Thyroid gland (tissue), 4 donors: ENCODE results near the gene KRT10. TPM values are rescaled to one million over a fixed set of nuclear protein-coding genes. Genes with fewer than 3 reads are reported as not detected.
A peak's percentile ranks its signal among the peaks of the same experiment; 100 is the strongest.

Experiments
- DNase-seq, 2 donors: peaks; one replicate each; pipeline ENCODE4 v3.0.0-alpha.2; 2019
- H3K27ac ChIP-seq, 3 donors: fragments of 200-600 bp; sonication (generic); 1 replicate in 2 of 3; 2 replicates in 1 of 3; pipeline ENCODE4 v1.5.1; 2016 to 2019; ENCODE audit warnings: mild to moderate bottlenecking in 1 of 3, moderate library complexity in 1 of 3
- H3K27me3 ChIP-seq: fragments of 200-600 bp; sonication (generic); one replicate; pipeline ENCODE4 v1.5.1; 2019
- H3K36me3 ChIP-seq, 2 donors: fragments of 200-600 bp; sonication (generic); one replicate each; pipeline ENCODE4 v1.5.1; 2016 to 2019
- H3K4me1 ChIP-seq, 2 donors: fragments of 200-600 bp; sonication (generic); one replicate each; pipeline ENCODE4 v1.5.1; 2017 to 2019
- H3K4me3 ChIP-seq, 3 donors: fragments of 200-600 bp; sonication (generic); replicated peaks in 1 of 3; 1 replicate in 2 of 3; 2 replicates in 1 of 3; pipeline ENCODE4 v1.5.1; 2016; ENCODE audit warnings: mild to moderate bottlenecking in 1 of 3
- H3K9me3 ChIP-seq: fragments of 200-600 bp; sonication (generic); one replicate; pipeline ENCODE4 v1.5.1; 2017
- CTCF ChIP-seq, 6 experiments: fragments of 200-600 bp in 3 of 6; fragments of 450-650 bp in 3 of 6; sonication (generic) in 3 of 6; IDR thresholded peaks; one replicate each; pipeline ENCODE4 v1.5.1; 2016 to 2019; ENCODE audit warnings: antibody characterized with exemption in 6 of 6, mild to moderate bottlenecking in 2 of 6, inconsistent platforms in 1 of 6, moderate library complexity in 1 of 6
- POLR2A ChIP-seq, 2 donors: fragments of 450-650 bp; IDR thresholded peaks; one replicate each; pipeline ENCODE4 v1.6.1; 2017; ENCODE audit warnings: antibody characterized with exemption in 2 of 2, mild to moderate bottlenecking in 2 of 2, moderate library complexity in 1 of 2
- WGBS, 2 donors: methylation state at CpG; one replicate each; pipeline ENCODE4 v1.1.5; 2017; 5-methylcytosine and 5-hydroxymethylcytosine counted together
- intact Hi-C: fragments of 100-400 bp; cut with DNase I; formaldehyde crosslinking; loops from one replicate; pipeline ENCODE4 v1.15.1; 2023
- total RNA-seq, 4 donors: library from RNA; depleted of rRNA; stranded (reverse); fragments of >200 nt; gene quantifications; one replicate each; pipeline ENCODE4 v1.2.3, GENCODE V29; 2016

Gene KRT10
- total RNA-seq, 4 donors from 2014 or later, result 1.3 to 10.8 (median 8.8) TPM

DNA sequence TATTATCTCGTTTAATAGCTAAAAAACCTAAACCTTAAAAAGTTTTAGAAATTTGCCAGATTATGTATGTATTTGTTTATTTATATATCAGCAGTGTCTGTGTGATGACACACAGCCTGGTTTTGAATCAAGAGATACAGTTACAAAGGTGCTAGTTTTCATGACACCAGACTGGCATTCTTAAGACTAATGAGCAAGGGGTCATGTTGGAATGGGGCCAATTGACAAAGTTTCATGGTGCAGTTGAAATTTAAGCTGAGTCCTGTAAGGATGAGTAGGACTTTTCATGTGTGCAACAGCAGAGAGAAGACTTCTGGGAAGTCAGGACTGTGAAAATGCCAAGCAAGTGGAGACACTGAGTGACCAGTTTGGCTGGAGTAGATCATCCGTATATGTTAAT, 3.2 kb upstream of the KRT10 start:
- Histone ChIP-seq H3K4me3 (no peak overlapping the region), H3K27ac (no peak overlapping the region), H3K9me3 (no peaks in the 10 kb centered on the region), H3K27me3 (no peaks in the 10 kb centered on the region), H3K4me1 (peaks cover 11% of the 10 kb centered on the region in 2 donors), H3K36me3 (no peaks in the 10 kb centered on the region)
- intact Hi-C loops, result no loop called here
- TF ChIP-seq CTCF (IDR thresholded peaks at IDR 0.05), result no peak
- no peak for TF ChIP-seq POLR2A (IDR thresholded peaks at IDR 0.05)
- 94% methylated on average over 2 of the region's 2 CpGs for WGBS, 2 donors
- no peak for DNase-seq

DNA sequence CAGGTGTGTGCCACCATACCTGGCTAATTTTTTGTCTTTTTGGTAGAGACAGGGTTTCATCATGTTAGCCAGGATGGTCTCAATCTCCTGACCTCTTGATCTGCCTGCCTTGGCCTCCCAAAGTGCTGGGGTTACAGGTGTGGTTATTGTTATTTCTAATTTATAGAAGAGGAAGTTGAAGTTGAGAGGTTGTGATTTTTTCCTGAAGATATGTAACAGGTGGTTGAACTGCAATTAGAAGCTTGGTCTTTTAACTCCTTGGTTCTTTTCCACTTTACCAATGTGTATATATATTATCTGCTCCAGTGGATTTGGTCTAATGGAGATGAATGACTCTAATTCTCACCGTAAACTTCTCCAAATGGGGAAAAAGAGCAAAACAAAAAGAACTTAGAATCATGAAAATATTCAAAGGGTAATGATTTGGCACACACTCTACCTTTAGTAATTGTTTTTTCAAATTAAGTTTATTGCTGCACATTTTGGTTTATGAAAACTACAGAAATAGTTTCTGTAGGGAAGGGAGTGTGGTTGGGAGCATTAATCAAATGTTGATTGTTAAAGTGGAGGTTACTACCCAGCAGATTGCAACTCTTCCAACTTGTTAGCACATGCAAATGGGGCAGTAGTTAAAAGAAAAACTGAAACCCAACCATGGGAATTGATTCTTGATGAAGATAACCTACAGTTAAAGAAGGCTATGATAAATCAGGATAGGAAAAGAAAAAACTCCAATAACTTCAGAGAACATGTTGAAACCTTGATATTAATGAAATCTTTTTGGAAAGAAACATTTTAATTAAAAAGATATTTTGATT, 1.8 kb upstream of the KRT10 start:
- Histone ChIP-seq H3K36me3 (no peaks in the 10 kb centered on the region), H3K4me1 (peaks cover 15% of the 10 kb centered on the region in 2 donors), H3K27ac (no peak overlapping the region), H3K4me3 (no peak overlapping the region), H3K9me3 (no peaks in the 10 kb centered on the region), H3K27me3 (no peaks in the 10 kb centered on the region)
- intact Hi-C loops, result no loop called here
- WGBS, 2 donors, result 92 to 100% methylated on average over 1 of the region's 1 CpG
- no peak for DNase-seq
- TF ChIP-seq CTCF (IDR thresholded peaks at IDR 0.05) (no peak), POLR2A (IDR thresholded peaks at IDR 0.05) (no peak)

- no peak overlapping the region for H3K27ac ChIP-seq
- intact Hi-C loops, result no loop called here
Measured at GRCh38 chr17:40821536-40821935, 878 bp downstream of the KRT10 start.

GRCh38 chr17:40820228-40820838, 2.1 kb downstream of the KRT10 start:
- no peak overlapping the region for H3K4me3 ChIP-seq
- peaks cover 9% of the 10 kb centered on the region in 2 donors for H3K4me1 ChIP-seq
- H3K27me3 ChIP-seq, result no peaks in the 10 kb centered on the region
- no peak overlapping the region for H3K27ac ChIP-seq
- intact Hi-C loops, result no loop called here
- H3K9me3 ChIP-seq, result no peaks in the 10 kb centered on the region
- TF ChIP-seq CTCF (IDR thresholded peaks at IDR 0.05) (no peak), POLR2A (IDR thresholded peaks at IDR 0.05) (no peak)
- DNase-seq, result no peak
- no peaks in the 10 kb centered on the region for H3K36me3 ChIP-seq
- 85 to 90% methylated on average over 9 of the region's 9 CpGs for WGBS, 2 donors

More at GRCh38 chr17:40821536-40821935, 878 bp downstream of the KRT10 start:
- peaks cover 9% of the 10 kb centered on the region in 2 donors for H3K4me1 ChIP-seq
- no peaks in the 10 kb centered on the region for H3K27me3 ChIP-seq
- no peak overlapping the region for H3K4me3 ChIP-seq
- no peak for TF ChIP-seq POLR2A (IDR thresholded peaks at IDR 0.05)
- TF ChIP-seq CTCF (IDR thresholded peaks at IDR 0.05), result no peak
- no peaks in the 10 kb centered on the region for H3K9me3 ChIP-seq
- DNase-seq, result no peak
- no peaks in the 10 kb centered on the region for H3K36me3 ChIP-seq

- Histone ChIP-seq H3K36me3 (no peaks in the 10 kb centered on the region), H3K9me3 (no peaks in the 10 kb centered on the region), H3K4me1 (peaks cover 9% of the 10 kb centered on the region in 2 donors), H3K4me3 (peak overlapping the region; percentile 19 to 68 (median 66)), H3K27me3 (no peaks in the 10 kb centered on the region), H3K27ac (peak overlapping the region; percentile 48 to 81 (median 67))
- WGBS, 2 donors, result 35 to 36% methylated on average over 9 of the region's 9 CpGs
- TF ChIP-seq POLR2A (IDR thresholded peaks at IDR 0.05) (no peak), CTCF (IDR thresholded peaks at IDR 0.05) (no peak)
- no peak for DNase-seq
- intact Hi-C loops, result no loop called here
Measured at GRCh38 chr17:40819528-40820125, 2.8 kb downstream of the KRT10 start.
